ENCODE data around the gene OAS1. TPM values are rescaled to one million over a fixed set of nuclear protein-coding genes. Genes with fewer than 3 reads are reported as not detected.
"Not testable (repeated sequence)": the region's sequence is repeated elsewhere in the genome, so short reads cannot be mapped to it uniquely, and the experiment has no call there.

Gene OAS1
- total RNA-seq, 2 donors from 2014 or later, result 15.6 to 20.9 TPM

GRCh38 chr12:112913038-112913688, 6.4 kb downstream of the OAS1 start:
- Mint-ChIP-seq H3K27me3 (no peaks in the 10 kb centered on the region), H3K36me3 (ENCODE audit: low read depth) (peaks cover 56% of the 10 kb centered on the region), H3K4me3 (no peak overlapping the region), H3K27ac (no peak overlapping the region), H3K9me3 (peaks cover 6% of the 10 kb centered on the region), H3K4me1 (peaks cover 32% of the 10 kb centered on the region)
- ATAC-seq (replicated peaks), result no peak

GRCh38 chr12:112913888-112914287, 7.1 kb downstream of the OAS1 start:
- H3K27me3 Mint-ChIP-seq, result not testable (repeated sequence)

GRCh38 chr12:112916270-112916669, 9.5 kb downstream of the OAS1 start:
- no peaks in the 10 kb centered on the region for H3K27me3 Mint-ChIP-seq
- H3K36me3 Mint-ChIP-seq (ENCODE audit: low read depth), result peaks cover 87% of the 10 kb centered on the region
- H3K4me3 Mint-ChIP-seq, result no peak overlapping the region

More at GRCh38 chr12:112913888-112914287, 7.1 kb downstream of the OAS1 start:
- not testable (repeated sequence) for H3K9me3 Mint-ChIP-seq; H3K4me3 Mint-ChIP-seq; H3K27ac Mint-ChIP-seq; ATAC-seq (replicated peaks)
- peaks cover 63% of the 10 kb centered on the region for H3K36me3 Mint-ChIP-seq (ENCODE audit: low read depth)
- peaks cover 25% of the 10 kb centered on the region for H3K4me1 Mint-ChIP-seq

GRCh38 chr12:112919121-112919520, 12.4 kb downstream of the OAS1 start:
- Mint-ChIP-seq H3K9me3 (no peaks in the 10 kb centered on the region), H3K27ac (no peak overlapping the region), H3K27me3 (no peaks in the 10 kb centered on the region), H3K36me3 (ENCODE audit: low read depth) (peaks cover 68% of the 10 kb centered on the region), H3K4me3 (no peak overlapping the region), H3K4me1 (peaks cover 12% of the 10 kb centered on the region)
- ATAC-seq (replicated peaks), result no peak

More at GRCh38 chr12:112916270-112916669, 9.5 kb downstream of the OAS1 start:
- peaks cover 6% of the 10 kb centered on the region for H3K9me3 Mint-ChIP-seq
- no peak overlapping the region for H3K27ac Mint-ChIP-seq
- peaks cover 16% of the 10 kb centered on the region for H3K4me1 Mint-ChIP-seq
- no peak for ATAC-seq (replicated peaks)

- Mint-ChIP-seq H3K9me3 (no peaks in the 10 kb centered on the region), H3K36me3 (ENCODE audit: low read depth) (peaks cover 13% of the 10 kb centered on the region), H3K27ac (no peak overlapping the region), H3K27me3 (no peaks in the 10 kb centered on the region), H3K4me1 (peaks cover 4% of the 10 kb centered on the region), H3K4me3 (no peak overlapping the region)
- no peak for ATAC-seq (replicated peaks)
These were observed 18.2 kb downstream of the OAS1 start for GRCh38 chr12:112924986-112925385.

- not testable (repeated sequence) for H3K27me3 Mint-ChIP-seq; H3K36me3 Mint-ChIP-seq (ENCODE audit: low read depth); H3K9me3 Mint-ChIP-seq; H3K4me1 Mint-ChIP-seq; ATAC-seq (replicated peaks)
- Mint-ChIP-seq H3K27ac (peak overlapping the region; percentile 73), H3K4me3 (peak overlapping the region; percentile 26)
These were observed 19.8 kb downstream of the OAS1 start for GRCh38 chr12:112926416-112927033.

- ATAC-seq (replicated peaks), result no peak
- Mint-ChIP-seq H3K36me3 (ENCODE audit: low read depth) (no peaks in the 10 kb centered on the region), H3K4me1 (peaks cover 4% of the 10 kb centered on the region), H3K4me3 (no peak overlapping the region), H3K9me3 (no peaks in the 10 kb centered on the region), H3K27me3 (no peaks in the 10 kb centered on the region), H3K27ac (no peak overlapping the region)
These were observed 20.7 kb downstream of the OAS1 start for GRCh38 chr12:112927475-112927874.

GRCh38 chr12:112927925-112928324, 21.2 kb downstream of the OAS1 start:
- no peaks in the 10 kb centered on the region for H3K27me3 Mint-ChIP-seq
- H3K4me1 Mint-ChIP-seq, result peaks cover 4% of the 10 kb centered on the region
- no peak overlapping the region for H3K4me3 Mint-ChIP-seq
- ATAC-seq (replicated peaks), result no peak
- H3K9me3 Mint-ChIP-seq, result no peaks in the 10 kb centered on the region
- no peaks in the 10 kb centered on the region for H3K36me3 Mint-ChIP-seq (ENCODE audit: low read depth)
- H3K27ac Mint-ChIP-seq, result no peak overlapping the region

- Mint-ChIP-seq H3K27me3 (no peaks in the 10 kb centered on the region), H3K27ac (no peak overlapping the region), H3K36me3 (ENCODE audit: low read depth) (no peaks in the 10 kb centered on the region), H3K4me3 (no peak overlapping the region), H3K4me1 (peaks cover 4% of the 10 kb centered on the region), H3K9me3 (no peaks in the 10 kb centered on the region)
- ATAC-seq (replicated peaks), result no peak
These were observed 22.2 kb downstream of the OAS1 start for GRCh38 chr12:112928978-112929377.

- no peaks in the 10 kb centered on the region for H3K27me3 Mint-ChIP-seq
- peaks cover 8% of the 10 kb centered on the region for H3K4me1 Mint-ChIP-seq
- H3K36me3 Mint-ChIP-seq (ENCODE audit: low read depth), result no peaks in the 10 kb centered on the region
- no peaks in the 10 kb centered on the region for H3K9me3 Mint-ChIP-seq
- H3K27ac Mint-ChIP-seq, result no peak overlapping the region
- H3K4me3 Mint-ChIP-seq, result no peak overlapping the region
- no peak for ATAC-seq (replicated peaks)
These were observed 23.0 kb downstream of the OAS1 start for GRCh38 chr12:112929715-112930114.

- peaks cover 9% of the 10 kb centered on the region for H3K4me1 Mint-ChIP-seq
- H3K27ac Mint-ChIP-seq, result no peak overlapping the region
- no peaks in the 10 kb centered on the region for H3K27me3 Mint-ChIP-seq
- no peaks in the 10 kb centered on the region for H3K36me3 Mint-ChIP-seq (ENCODE audit: low read depth)
- no peak overlapping the region for H3K4me3 Mint-ChIP-seq
- no peaks in the 10 kb centered on the region for H3K9me3 Mint-ChIP-seq
- ATAC-seq (replicated peaks), result no peak
These were observed 23.6 kb downstream of the OAS1 start for GRCh38 chr12:112930350-112930749.

GRCh38 chr12:112932485-112933128, 25.8 kb downstream of the OAS1 start:
- H3K4me1 Mint-ChIP-seq, result peaks cover 14% of the 10 kb centered on the region
- H3K27ac Mint-ChIP-seq, result no peak overlapping the region
- H3K9me3 Mint-ChIP-seq, result no peaks in the 10 kb centered on the region
- H3K36me3 Mint-ChIP-seq (ENCODE audit: low read depth), result no peaks in the 10 kb centered on the region
- no peak for ATAC-seq (replicated peaks)
- no peaks in the 10 kb centered on the region for H3K27me3 Mint-ChIP-seq
- H3K4me3 Mint-ChIP-seq, result no peak overlapping the region

GRCh38 chr12:112933129-112933505, 26.4 kb downstream of the OAS1 start:
- Mint-ChIP-seq H3K27me3 (no peaks in the 10 kb centered on the region), H3K27ac (no peak overlapping the region), H3K4me1 (peaks cover 18% of the 10 kb centered on the region), H3K4me3 (no peak overlapping the region), H3K36me3 (ENCODE audit: low read depth) (no peaks in the 10 kb centered on the region), H3K9me3 (no peaks in the 10 kb centered on the region)
- ATAC-seq (replicated peaks), result no peak

GRCh38 chr12:112936264-112936663, 29.5 kb downstream of the OAS1 start:
- H3K4me3 Mint-ChIP-seq, result no peak overlapping the region
- H3K4me1 Mint-ChIP-seq, result peaks cover 30% of the 10 kb centered on the region
- H3K9me3 Mint-ChIP-seq, result no peaks in the 10 kb centered on the region
- no peak overlapping the region for H3K27ac Mint-ChIP-seq
- H3K36me3 Mint-ChIP-seq (ENCODE audit: low read depth), result no peaks in the 10 kb centered on the region
- no peaks in the 10 kb centered on the region for H3K27me3 Mint-ChIP-seq
- ATAC-seq (replicated peaks), result no peak

- H3K4me1 Mint-ChIP-seq, result peaks cover 30% of the 10 kb centered on the region
- peak overlapping the region; percentile 8 for H3K27ac Mint-ChIP-seq
- peak; percentile 25 for ATAC-seq (replicated peaks)
- no peaks in the 10 kb centered on the region for H3K9me3 Mint-ChIP-seq
- H3K27me3 Mint-ChIP-seq, result no peaks in the 10 kb centered on the region
- H3K4me3 Mint-ChIP-seq, result peak overlapping the region; percentile 87
- no peaks in the 10 kb centered on the region for H3K36me3 Mint-ChIP-seq (ENCODE audit: low read depth)
These were observed 30.2 kb downstream of the OAS1 start for GRCh38 chr12:112936927-112937326.

Data from activated T-helper 17 cell treated with anti-CD3 and anti-CD28 coated beads, Interleukin-2, amount 50 U/mL, for 72 hours (primary cell).